Measurements from ENCODE around the gene SLC6A16.
"Not testable (repeated sequence)": the region's sequence is repeated elsewhere in the genome, so short reads cannot be mapped to it uniquely, and the experiment has no call there.

SLC6A16 gene

DNA sequence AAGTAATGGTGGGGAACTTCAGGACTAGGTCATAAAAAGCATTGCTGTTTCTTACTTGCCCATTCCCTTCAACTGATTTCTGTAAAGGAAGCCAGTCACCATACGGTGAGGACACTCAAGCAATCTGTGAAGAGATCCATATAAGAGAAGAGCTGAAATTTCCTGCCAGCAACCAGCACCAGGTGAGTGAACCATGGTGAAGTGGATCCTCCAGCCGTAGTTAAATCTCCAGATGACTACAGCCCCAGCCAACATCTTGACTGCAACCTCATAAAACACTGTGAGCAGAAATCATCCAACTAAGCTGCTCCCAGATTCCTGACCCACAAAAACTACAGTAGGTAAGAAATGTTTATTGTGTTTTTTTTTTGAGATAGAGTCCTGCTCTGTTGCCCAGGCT, 3.8 kb upstream of the SLC6A16 start:
- no peak for DNase-seq

DNA sequence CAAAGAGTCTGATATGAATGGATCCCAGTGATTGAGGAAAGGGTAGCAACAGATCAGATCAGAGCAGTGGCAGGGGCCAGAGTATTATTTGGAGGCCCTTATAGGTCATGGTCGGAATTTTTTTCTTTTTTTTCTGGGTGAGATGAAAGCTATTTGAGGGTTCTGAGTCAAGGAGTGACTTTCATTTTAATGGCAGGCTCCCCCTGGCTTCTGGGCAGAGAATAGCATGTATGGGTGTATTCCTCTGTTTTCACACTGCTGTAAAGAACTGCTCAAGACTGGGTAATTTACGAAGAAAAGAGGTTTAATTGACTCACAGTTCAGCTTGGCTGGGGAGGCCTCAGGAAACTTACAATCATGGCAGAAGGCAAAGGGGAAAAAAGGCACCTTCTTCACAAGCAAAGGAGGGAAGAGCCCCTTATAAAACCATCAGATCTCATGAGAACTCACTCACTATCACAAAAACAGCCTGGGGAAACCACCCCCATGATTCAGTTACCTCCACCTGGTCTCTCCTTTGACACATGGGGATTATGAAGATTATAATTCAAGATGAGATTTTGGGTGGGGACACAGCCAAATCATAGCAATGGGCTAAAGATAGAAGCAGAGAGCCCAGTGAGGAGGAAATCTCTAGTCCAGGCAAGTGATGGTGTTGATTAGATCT, 3.0 kb upstream of the SLC6A16 start:
- DNase-seq: no peak

DNA sequence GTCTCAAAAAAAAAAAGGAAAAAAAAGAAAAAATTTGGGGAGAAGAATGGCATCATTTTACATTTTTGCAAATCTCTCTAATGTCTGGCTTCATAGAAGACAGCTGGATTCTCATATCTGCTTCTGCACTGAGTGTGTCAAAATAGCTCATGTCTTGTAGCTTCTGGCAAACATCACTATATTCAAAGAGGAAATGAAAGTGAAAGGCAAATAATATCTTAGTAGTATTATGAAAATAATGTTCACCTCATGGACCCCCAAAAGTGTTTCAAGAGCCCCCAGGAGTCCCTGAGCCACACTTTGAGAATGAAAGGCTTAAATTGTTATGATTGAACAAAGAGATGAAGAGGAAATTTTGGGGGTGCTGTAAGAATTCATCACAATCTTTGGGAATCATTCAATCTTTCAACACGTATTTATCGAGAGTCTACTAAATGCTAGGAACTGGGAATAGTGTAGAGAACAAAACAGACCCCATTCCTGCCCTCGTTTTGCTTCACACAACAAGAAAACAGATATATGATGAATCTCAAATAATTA, 1.2 kb upstream of the SLC6A16 start:
- DNase-seq: no peak

DNA sequence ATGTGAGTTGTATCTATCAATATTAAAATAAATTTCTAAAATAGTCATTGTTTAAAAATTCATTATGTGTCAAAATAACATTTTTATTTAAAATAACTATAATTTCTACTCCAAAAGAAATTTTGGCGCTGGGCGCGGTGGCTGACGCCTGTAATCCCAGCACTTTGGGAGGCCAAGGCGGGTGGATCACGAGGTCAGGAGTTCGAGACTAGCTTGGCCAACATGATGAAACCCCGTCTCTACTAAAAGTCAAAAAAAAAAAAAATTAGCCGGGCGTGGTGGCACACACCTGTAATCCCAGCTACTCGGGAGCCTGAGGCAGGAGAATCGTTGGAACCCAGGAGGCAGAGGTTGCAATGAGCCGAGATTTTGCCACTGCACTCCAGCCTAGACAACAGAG, 765 bp upstream of the SLC6A16 start:
- DNase-seq: not testable (repeated sequence)

DNA sequence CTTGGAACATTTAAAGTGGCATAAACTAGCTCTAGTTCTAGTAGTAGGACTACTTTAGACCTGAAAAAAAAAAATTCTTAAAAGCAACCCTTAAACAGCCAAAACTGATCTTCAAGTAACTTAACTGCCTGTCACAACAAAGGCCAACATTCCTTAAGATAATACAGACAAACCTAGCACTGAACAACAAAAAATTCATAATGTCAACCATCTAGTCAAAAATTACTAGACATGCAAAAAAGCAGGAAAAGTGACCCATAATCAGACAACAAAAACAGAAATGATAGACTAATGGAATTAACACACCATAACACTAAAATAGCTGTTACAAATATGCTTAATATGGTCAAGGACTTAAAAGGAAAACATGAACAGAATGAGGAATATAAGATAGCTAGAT, 6.7 kb downstream of the SLC6A16 start:
- DNase-seq: no peak

DNA sequence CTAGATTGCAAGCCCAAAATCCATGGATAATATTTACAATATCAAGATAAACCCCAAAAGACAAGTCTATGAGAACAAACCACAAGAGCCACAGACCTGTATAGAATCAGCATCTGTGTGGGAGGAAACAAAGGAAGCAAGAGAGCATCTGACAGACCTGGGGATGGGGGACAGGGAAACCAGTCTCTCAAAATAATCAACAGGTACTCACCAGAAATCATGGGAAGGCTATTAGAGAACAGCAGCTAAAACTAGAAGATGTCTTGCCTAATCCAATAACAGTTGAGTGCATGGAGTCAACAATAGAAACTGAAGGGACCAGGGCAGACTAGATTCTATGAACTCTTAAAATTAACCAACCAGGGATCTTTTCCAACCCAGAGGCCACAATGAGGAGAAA, 8.7 kb downstream of the SLC6A16 start:
- DNase-seq: no peak

DNA sequence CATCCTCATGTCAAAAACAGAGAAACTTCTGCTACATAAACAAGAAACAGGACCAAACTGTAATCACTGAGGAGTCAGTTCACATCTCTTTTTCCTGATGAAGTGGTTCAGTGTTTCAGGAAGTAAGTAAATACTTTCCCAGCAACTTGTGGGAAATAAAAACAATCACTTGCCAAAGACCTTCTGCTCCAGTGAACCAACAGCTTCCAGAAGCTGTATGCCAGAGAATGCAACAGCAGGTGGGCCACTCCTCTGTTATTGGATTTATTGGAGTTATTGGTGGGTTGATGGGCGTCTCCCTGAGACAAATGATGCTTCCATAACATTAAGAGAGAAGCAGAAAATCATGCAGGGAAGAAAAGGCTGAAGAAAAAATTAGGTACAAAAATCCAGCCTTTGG, 9.9 kb downstream of the SLC6A16 start:
- DNase-seq: no peak

DNA sequence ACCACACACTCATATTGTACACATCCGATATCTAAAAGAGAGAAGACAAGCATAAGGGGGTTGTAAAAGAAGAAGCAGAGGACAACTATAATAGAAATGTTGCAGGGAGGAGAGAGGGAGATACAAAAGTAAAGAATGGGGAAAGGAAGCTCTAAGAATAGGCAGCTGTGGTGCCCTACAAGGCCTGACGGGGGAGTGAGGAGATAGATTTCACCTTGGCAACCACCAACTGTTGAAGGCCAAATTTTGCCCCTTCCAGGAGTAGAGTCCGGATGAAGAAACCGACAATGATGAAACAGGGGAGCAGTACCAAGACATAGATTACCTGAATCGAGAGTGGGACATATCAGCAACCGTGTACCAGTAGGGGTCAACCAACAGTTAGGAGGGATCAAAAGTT, 15.9 kb downstream of the SLC6A16 start:
- no peak for DNase-seq

DNA sequence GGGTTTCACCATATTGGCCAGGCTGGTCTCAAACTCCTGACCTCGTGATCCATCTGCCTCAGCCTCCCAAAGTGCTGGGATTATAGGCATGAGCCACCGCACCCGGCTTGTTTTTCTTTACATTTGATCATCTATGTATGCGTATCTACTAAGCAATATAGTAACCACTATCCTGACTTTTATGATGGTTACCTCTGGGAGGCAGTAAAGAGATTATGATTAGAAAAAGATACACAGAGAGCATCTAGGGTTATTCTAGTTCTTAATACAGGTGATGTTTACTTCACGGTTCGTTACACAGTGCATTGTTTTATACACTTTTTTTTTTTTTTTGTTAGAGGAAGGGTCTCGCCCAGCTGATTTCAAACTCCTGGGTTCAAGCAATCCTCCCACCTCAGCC, 18.3 kb downstream of the SLC6A16 start:
- not testable (repeated sequence) for DNase-seq

DNA sequence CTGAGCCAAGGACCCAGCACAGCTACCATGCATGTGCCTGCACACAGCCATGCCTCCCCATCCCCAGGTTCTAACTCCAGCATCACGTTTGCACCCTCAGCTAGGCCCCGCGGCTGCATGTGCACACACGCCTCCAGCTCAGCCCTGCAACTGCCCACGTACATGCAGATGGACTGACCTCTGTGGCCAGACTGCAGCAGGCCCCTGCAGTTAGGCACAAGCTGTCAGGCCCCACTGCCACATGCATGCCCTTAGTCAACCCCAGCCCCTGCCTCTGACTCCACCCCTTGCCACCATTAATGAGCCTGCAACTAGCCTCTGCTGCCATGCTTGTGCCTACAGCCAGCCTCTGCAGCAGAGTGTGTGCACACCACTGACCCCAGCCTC, 23.1 kb downstream of the SLC6A16 start:
- no peak for DNase-seq

DNA sequence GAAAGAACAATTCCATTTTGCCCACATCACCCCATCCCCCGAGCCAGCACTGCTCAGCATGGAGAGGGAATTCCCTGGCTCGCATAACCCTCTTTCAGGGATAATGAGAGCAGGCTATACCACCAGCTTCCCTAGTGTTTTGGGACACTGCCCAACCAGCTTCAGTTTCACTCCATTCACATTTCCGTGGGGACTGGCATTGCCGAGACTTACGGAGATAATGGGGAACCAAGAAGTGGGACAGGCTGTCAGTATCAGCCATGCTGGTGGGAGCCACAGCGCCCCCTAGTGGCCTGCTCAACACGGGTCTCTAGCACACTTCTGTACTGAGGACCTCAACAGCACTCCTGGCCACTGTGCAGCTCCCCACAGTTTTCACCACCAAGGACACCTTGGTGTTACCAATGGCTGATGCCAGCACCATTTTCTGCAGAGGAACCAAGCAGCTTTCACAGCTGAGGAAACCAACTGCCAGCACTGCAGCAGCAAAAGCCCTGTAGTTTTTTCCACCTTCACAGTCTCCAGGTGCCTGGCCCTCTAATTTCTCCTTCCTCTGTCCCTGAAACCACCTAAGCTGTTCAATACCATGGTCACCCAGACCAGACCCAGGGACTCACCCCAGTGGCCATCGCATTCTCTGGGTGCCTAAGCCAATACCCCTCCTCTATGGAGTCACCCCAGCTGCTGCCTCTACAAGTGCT, 23.7 kb downstream of the SLC6A16 start:
- no peak for DNase-seq

DNA sequence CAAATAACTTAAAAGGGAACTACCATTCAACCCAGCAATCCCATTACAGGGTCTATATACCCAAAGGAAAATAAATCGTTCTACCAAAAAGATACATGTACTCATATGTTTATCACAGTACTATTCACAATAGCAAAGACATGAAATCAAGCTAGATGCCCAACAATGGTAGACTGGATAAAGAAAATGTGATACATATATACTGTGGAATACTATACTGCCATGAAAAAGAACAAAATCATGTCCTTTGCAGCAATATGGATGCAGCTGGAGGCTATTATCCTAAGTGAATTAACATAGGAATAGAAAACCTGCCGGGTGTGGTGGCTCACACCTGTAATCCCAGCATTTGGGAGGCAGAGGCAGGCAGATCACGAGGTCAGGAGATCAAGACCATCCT, 26.3 kb downstream of the SLC6A16 start:
- DNase-seq: not testable (repeated sequence)

DNA sequence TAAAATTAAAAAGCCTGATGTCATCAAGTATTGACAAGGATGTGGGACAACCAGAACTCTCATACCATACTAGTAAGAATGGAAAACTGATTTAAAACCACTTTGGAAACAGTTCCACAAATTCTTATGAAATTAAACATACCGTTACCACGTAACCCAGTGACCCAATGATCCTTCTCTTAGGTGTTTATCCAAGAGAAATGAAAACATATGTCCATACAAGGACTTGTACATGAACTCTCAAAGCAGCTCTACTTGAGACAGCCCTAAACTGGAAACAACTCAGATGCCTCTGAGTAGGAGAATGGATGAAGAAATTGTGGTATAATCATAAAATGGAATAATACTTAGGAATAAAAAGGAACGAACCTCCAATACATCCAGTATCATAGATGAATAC, 27.6 kb downstream of the SLC6A16 start:
- no peak for DNase-seq

DNA sequence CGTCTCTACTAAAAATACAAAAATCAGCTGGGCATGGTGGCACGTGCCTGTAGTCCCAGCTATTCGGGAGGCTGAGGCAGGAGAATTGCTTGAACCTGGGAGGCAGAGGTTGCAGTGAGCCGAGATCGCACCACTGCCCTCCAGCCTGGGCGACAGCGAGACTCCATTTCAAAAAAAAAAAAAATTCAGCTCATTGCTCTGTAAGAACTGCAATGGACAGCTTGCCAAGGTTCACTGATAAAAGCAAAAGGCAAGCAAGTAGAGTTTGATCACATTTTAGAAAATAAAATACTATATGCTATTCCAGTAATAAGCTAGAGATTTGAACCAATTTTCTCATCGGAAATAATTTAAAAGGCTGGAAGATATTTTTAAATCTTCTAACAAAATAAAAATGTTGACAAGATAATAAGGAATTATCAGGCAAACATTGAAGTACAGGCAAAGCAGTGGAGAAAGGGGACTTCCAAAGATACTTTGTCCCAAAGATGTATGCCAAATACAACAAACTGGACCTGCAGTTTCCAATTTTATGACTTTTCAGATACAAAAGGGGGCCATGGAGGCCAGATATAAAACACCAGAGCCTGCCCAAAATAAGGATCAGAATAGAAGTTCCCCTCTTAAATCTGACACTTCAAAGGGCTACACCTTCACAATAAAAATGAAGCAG, 29.6 kb downstream of the SLC6A16 start:
- DNase-seq: no peak

DNA sequence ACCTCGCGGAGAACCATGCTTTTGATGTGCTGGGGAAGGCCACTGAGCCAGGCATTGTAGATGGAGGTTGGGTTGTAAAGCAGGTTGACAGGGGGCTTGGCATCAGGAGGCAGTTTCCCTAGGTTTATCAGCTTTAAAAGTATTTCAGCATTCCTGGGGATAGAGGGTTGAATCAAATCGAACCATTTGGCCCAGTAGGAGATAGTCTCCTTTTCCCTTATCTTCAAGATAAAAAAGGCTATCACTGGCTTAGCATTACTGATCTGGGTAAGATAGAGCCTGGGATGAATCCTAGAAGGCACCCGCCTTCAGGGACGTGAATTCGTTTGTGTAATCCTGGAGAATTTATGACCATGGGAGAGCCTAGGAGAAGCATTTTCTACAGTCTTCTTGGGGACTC, 30.6 kb downstream of the SLC6A16 start:
- DNase-seq: no peak

DNA sequence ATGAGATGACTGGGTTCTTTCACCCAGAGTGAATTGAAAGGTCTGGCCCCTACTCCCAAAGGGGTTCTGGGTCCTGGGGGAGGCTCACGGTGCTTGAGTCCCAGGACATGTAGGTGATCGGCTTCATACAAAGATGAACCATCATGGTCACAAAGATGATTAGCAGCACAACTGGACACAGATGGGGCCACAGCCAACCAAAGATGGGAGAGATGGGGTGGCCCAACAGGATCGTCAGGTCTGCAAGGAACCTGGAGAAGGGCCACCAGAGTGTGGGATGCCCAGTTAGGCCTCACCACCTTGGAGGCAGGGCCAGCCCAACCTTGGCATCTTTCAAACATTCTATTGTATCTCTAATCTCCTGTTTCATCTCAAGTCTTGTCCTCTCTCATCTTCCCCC, 34.5 kb downstream of the SLC6A16 start:
- no peak for DNase-seq

DNA sequence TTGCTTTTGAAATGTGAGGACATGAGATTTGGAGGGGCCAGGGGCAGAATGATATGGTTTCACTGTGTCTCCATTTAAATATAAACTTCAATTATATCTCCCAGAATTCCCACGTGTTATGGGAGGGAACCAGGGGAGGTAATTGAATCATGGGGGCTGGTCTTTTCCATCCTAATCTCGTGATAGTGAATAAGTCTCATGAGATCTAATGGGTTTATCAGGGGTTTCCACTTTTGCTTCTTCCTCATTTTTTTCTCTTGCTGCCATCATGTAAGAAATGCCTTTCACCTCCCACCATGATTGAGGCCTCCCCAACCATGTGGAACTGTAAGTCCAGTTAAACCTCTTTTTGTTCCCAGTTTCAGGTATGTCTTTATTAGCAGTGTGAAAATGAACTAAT, 35.7 kb downstream of the SLC6A16 start:
- DNase-seq: not testable (repeated sequence)

DNA sequence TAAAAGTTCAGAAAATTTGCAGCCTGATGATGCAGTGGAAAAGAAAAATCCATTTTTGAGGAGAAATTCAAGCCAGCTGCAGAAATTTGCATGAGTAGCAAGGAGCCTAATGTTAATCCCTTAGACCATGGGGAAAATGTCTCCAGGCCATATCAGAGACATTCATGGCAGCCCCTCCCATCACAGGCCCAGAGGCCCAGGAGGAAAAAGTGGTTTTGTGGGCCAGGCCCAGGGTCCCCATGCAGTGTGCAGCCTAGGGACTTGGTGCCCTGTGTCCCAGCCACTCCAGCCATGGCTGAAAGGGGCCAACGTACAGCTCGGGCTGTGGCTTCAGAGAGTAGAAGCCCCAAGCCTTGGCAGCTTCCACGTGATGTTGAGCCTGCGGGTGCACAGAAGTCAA, 36.8 kb downstream of the SLC6A16 start:
- DNase-seq: not testable (repeated sequence)

DNA sequence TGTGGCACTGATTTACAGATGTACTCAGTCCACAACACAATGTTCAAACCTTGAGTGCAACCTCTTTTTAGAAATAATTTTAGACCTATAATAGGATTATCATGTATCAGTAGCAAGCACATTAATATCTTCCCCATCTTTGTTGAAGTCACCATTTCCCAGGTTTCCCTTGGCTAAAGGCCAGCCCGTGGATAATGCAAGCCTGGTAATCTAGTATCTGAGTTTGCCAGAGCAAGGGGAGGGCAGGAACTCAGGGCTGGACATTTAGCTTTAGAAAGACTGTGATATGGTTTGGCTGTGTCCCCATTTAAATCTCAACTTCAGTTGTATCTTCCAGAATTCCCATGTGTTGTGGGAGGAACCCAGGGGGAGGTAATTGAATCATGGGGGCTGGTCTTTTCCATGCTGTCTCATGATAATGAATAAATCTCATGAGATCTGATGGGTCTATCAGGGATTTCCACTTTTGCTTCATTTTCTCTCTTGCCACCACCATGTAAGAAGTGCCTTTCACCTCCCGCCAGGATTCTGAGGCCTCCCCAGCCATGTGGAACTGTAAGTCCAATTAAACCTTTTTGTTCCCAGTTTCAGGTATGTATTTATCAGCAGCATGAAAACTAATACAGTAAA, 37.7 kb downstream of the SLC6A16 start:
- no peak for DNase-seq

DNA sequence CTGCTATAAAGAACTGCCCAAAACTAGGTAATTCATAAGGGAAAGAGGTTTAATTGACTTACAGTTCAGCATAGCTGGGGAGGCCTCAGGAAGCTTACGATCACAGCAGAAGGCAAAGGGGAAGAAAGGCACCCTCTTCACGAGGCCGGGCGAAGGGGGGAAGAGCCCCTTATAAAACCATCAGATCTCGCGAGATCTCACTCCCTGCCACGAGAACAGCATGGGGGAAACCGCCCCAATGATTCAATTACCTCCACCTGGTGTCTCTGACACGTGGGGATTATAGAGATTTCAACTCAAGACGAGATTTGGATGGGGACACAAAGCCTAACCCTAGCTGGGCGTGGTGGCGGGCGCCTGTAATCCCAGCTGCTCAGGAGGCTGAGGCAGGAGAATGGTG, 42.8 kb downstream of the SLC6A16 start:
- DNase-seq: no peak

DNA sequence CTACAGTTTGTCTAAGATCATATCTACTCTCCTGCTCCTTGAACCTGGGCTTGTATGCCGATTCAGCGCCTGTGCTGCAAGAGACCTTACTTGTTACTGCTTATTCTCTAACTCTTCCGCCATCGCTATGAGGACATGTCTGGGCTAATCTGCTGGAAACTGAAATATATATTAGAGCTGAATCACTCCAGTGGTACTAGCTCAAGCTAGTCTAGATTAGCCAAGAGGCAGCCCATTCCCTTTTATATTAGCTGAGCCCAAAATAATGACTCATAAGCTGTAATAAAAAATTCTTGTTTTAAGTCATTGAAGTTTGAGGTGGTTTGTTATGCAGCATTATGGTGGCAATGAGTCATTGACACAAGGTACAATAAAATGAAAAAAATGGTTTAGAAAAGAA, 52.8 kb downstream of the SLC6A16 start:
- DNase-seq: no peak

DNA sequence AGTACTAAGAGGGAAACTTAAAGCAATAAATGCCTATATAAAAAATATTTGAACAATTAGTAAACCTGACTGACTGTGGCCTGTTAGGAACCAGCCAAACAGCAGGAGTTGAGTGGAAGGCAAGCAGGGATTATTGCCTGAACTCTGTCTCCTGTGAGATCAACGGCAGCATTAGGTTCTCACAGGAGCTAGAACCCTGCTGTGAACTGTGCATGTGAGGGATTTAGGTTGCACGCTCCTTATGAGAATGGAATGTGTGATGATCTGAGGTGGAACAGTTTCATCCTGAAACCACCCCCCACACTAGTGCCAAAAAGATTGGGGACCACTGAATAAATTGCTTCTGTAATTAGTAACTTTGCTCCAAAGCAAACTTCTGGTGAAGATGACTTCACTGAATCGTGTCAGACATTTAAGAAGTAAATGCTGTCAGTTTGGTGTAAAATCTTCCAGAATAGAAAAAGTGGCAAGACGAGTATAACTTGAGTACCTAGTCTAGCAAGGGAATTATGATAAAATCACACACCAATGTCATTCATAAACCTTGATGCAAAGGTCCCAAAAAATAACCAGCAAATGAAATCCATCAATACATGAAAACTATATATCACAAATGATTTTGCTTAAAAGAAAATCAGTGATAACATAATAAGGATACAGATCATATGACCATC, 53.8 kb downstream of the SLC6A16 start:
- no peak for DNase-seq

DNA sequence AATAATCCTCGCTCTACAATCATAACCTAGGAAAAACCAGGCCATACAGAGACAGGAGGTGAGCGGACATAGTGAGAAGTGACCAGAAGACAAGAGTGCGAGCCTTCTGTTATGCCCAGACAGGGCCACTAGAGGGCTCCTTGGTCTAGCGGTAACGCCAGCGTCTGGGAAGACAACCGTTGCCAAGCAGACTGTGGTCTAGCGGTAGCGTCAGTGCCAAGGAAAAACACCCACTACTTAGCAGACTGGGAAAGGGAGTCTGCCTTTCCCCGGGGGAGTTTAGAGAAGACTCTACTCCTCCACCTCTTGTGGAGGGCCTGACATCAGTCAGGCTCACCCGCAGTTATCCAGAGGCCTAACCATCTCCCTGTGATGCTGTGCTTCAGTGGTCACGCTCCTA, 58.6 kb downstream of the SLC6A16 start:
- not testable (repeated sequence) for DNase-seq

Measured in NCI-H446 treated with DMSO at 0.1 percent for 48 hours (cell line).